B cell (primary cell): ENCODE data around the gene PTPRQ. TPM values are rescaled to one million over a fixed set of nuclear protein-coding genes. Genes with fewer than 3 reads are reported as not detected.

Experiments
- ATAC-seq: fragments of 200-7000 bp; cut with Tn5 transposase; one replicate; pipeline ENCODE4 v1.10.0; 2021; ENCODE audit warnings: low read depth, mild to moderate bottlenecking, moderate number of reproducible peaks, moderate library complexity
- CTCF ChIA-PET: fragments of 350-600 bp; sonication (Branson Sonifier 250); formaldehyde crosslinking; loops from one replicate; lab custom pipeline; 2021; ENCODE audit warnings: antibody characterized with exemption, inconsistent platforms; lab: Charles Lee
- POLR2A ChIA-PET: fragments of 350-600 bp; sonication (Branson Sonifier 250); formaldehyde crosslinking; loops from one replicate; lab custom pipeline; 2021; ENCODE audit warnings: antibody characterized with exemption; lab: Charles Lee
- DNase-seq: peaks from one replicate; pipeline ENCODE4 v3.0.0; 2013
- H2AFZ ChIP-seq: 2 replicates; pipeline ENCODE4 v1.6.1; 2012; ENCODE audit warnings: mild to moderate bottlenecking, low read depth, low read length; ENCODE audit not compliant: insufficient read depth, poor library complexity, severe bottlenecking
- H3K27ac ChIP-seq, 2 donors: 1 replicate in 1 of 2; 2 replicates in 1 of 2; pipeline ENCODE4 v1.5.1; 2012 to 2013; ENCODE audit warnings: low read length in 2 of 2, mild to moderate bottlenecking in 2 of 2, moderate library complexity in 1 of 2
- H3K27me3 ChIP-seq, 4 experiments: fragments of 200-600 bp in 1 of 4; sonication (generic) in 1 of 4; replicated peaks in 1 of 4; 1 replicate in 2 of 4; 2 replicates in 2 of 4; pipeline versions ENCODE4 v1.6.1 to v1.7.0; 2013 to 2016; ENCODE audit warnings: low read length in 3 of 4, mild to moderate bottlenecking in 2 of 4, mixed read lengths in 1 of 4, moderate library complexity in 1 of 4; ENCODE audit not compliant: insufficient read depth in 4 of 4, control insufficient read depth in 3 of 4; ENCODE audit errors: control extremely low read depth in 1 of 4
- H3K36me3 ChIP-seq, 2 experiments: replicated peaks in 1 of 2; 1 replicate in 1 of 2; 2 replicates in 1 of 2; pipeline versions ENCODE4 v1.6.1 to v1.7.1; 2013; ENCODE audit warnings: low read length in 1 of 2; ENCODE audit not compliant: insufficient read depth in 2 of 2, control insufficient read depth in 1 of 2; ENCODE audit errors: control extremely low read depth in 1 of 2, extremely low read depth in 1 of 2
- H3K4me1 ChIP-seq, 2 donors: fragments of 200-600 bp in 1 of 2; sonication (generic) in 1 of 2; 1 replicate in 1 of 2; 2 replicates in 1 of 2; pipeline versions ENCODE4 v1.5.1 to v1.6.1; 2013 to 2017; ENCODE audit warnings: low read length in 2 of 2; ENCODE audit not compliant: control insufficient read depth in 2 of 2, insufficient read depth in 2 of 2
- H3K4me2 ChIP-seq: replicated peaks from 2 replicates; pipeline ENCODE3; 2012; ENCODE audit warnings: mild to moderate bottlenecking, low read depth, low read length; ENCODE audit not compliant: poor library complexity, severe bottlenecking
- H3K4me3 ChIP-seq, 5 experiments: fragments of 200-600 bp in 1 of 5; sonication (generic) in 1 of 5; 1 replicate in 3 of 5; 2 replicates in 2 of 5; pipeline versions ENCODE4 v1.5.1 to v1.7.0; 2011 to 2016; ENCODE audit warnings: low read length in 4 of 5, mild to moderate bottlenecking in 4 of 5, low read depth in 2 of 5, control low read depth in 1 of 5, moderate library complexity in 1 of 5; ENCODE audit not compliant: insufficient read depth in 1 of 5; ENCODE audit errors: control extremely low read depth in 1 of 5, extremely low read depth in 1 of 5
- H3K79me2 ChIP-seq: fragments of 200-600 bp; sonication (generic); one replicate; pipeline ENCODE4 v1.6.0; 2016; ENCODE audit warnings: low read length; ENCODE audit not compliant: control insufficient read depth, insufficient read depth
- H3K9ac ChIP-seq: fragments of 200-600 bp; sonication (generic); 2 replicates; pipeline ENCODE4 v1.6.1; 2017; ENCODE audit warnings: mild to moderate bottlenecking, low read length, moderate library complexity
- H3K9me3 ChIP-seq, 3 donors: one replicate each; pipeline versions ENCODE4 v1.6.1 to v1.7.1; 2013; ENCODE audit warnings: low read length in 2 of 3; ENCODE audit not compliant: control insufficient read depth in 2 of 3, insufficient read depth in 1 of 3; ENCODE audit errors: control extremely low read depth in 1 of 3
- H4K20me1 ChIP-seq: 2 replicates; pipeline ENCODE4 v1.6.0; 2012; ENCODE audit warnings: mild to moderate bottlenecking, low read length; ENCODE audit not compliant: insufficient read depth, control insufficient read depth, poor library complexity, severe bottlenecking
- H3K27ac Mint-ChIP-seq: one replicate; pipeline ENCODE4 v1.8.0; 2021; ENCODE audit warnings: mixed read lengths
- H3K27me3 Mint-ChIP-seq: one replicate; pipeline ENCODE4 v1.8.0; 2021; ENCODE audit warnings: mixed read lengths
- H3K4me1 Mint-ChIP-seq: one replicate; pipeline ENCODE4 v1.8.0; 2021; ENCODE audit warnings: mixed read lengths
- H3K4me3 Mint-ChIP-seq: one replicate; pipeline ENCODE4 v1.8.0; 2021; ENCODE audit warnings: mixed read lengths
- H3K9me3 Mint-ChIP-seq: one replicate; pipeline ENCODE4 v1.8.0; 2022; ENCODE audit warnings: mixed read lengths; ENCODE audit not compliant: insufficient read depth
- EZH2 ChIP-seq: IDR thresholded peaks from 2 replicates; pipeline ENCODE4 v1.6.1; 2012; ENCODE audit warnings: borderline replicate concordance, low read depth, mild to moderate bottlenecking, moderate library complexity, low read length; ENCODE audit not compliant: insufficient read depth, poor library complexity, severe bottlenecking
- WGBS: methylation state at CpG from one replicate; pipeline ENCODE4 v1.1.5; 2013; ENCODE audit warnings: missing lambda C conversion rate; ENCODE audit not compliant: insufficient coverage; 5-methylcytosine and 5-hydroxymethylcytosine counted together
- intact Hi-C: fragments of 100-400 bp; cut with micrococcal nuclease; formaldehyde crosslinking; loops from one replicate; pipeline ENCODE4 v1.10.0; 2022
- polyA plus RNA-seq: library from polyadenylated mRNA; depleted of rRNA; stranded (reverse); fragments of >200 nt; gene quantifications from 2 replicates; pipeline ENCODE4 v1.2.3, GENCODE V29; 2012
- total RNA-seq, 2 donors: library from RNA; stranded (reverse); fragments of 120-200 nt in 1 of 2; gene quantifications; 1 replicate in 1 of 2; 2 replicates in 1 of 2; pipeline versions ENCODE4 v1.2.3 to v1.2.4, GENCODE V29; 2013 to 2022
- TF ChIP-seq, protein P1 (sequence below): fragments of 200-600 bp; IDR thresholded peaks from one replicate; pipeline ENCODE4 v1.8.0; 2022; ENCODE audit warnings: antibody characterized with exemption, mild to moderate bottlenecking

The PTPRQ gene
- total and polyA plus RNA-seq, 2 donors (not counting 1 experiment from before 2014, with no cell fraction given) = not detected

DNA sequence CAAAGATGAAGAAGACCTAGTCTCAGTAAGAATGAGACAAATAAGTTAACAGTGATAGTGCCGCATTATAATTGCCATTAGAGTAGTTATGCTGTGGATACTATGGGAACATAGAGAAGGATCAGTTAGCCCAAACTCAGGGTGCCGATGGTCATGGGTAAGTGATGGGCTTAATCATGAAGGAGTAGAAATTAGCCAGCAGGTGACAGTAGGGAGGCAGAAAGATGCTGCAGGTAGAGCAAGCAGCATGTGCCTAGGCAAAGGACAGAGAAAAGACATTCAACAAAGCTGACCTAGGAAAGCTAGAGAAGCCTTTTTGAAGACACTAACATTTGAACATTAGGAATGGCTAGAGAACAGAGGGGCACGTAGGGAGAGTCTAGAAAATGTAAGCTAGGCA, 30.6 kb upstream of the PTPRQ start:
- H3K4me3 ChIP-seq = no peak overlapping the region
- TF ChIP-seq EZH2 = no peak
- CTCF ChIA-PET = no interaction called here
- H3K79me2 ChIP-seq = no peaks in the 10 kb centered on the region
- no peak overlapping the region for H3K4me3 Mint-ChIP-seq
- intact Hi-C loops = loop anchor here (5.0 kb wide), 1 partner anchor 349 kb away; no protein-coding TSS in a partner anchor
- no peaks in the 10 kb centered on the region for H3K4me1 ChIP-seq
- no peaks in the 10 kb centered on the region for H3K36me3 ChIP-seq
- no peak overlapping the region for H3K27ac Mint-ChIP-seq
- H3K27me3 ChIP-seq = no peaks in the 10 kb centered on the region
- DNase-seq (no peak), ATAC-seq (no peak)
- no peaks in the 10 kb centered on the region for H3K27me3 Mint-ChIP-seq
- no peak overlapping the region for H3K9ac ChIP-seq
- no peak overlapping the region for H2AFZ ChIP-seq
- no peaks in the 10 kb centered on the region for H4K20me1 ChIP-seq
- H3K9me3 ChIP-seq = no peaks in the 10 kb centered on the region
- no peak overlapping the region for H3K4me2 ChIP-seq
- H3K4me1 Mint-ChIP-seq = no peaks in the 10 kb centered on the region
- H3K27ac ChIP-seq = no peak overlapping the region
- WGBS = 93% methylated on average over 2 of the region's 3 CpGs
- POLR2A ChIA-PET = no interaction called here
- no peaks in the 10 kb centered on the region for H3K9me3 Mint-ChIP-seq

DNA sequence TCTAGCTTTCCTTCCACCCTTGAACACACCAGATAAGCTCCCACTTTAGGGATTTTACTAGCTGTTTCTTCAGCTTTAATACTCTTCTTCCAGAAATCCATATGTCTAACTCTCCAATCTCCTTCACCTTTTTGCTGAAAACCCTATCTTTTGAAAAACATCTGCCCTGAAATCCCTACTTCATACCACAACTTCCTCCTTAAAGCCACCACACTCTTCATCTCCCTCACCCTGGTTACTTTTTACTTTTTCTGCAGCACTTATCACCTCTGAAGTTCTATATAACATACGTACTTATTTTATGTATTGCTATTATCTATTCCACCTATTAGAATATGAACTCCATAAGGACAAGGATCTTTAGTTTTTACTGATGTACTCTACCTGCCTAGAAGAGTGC, 28.6 kb upstream of the PTPRQ start:
- no peak for ATAC-seq

More for the DNA sequence above, 28.6 kb upstream of the PTPRQ start:
- no peaks in the 10 kb centered on the region for H3K4me1 Mint-ChIP-seq
- Histone ChIP-seq H3K9me3 (no peaks in the 10 kb centered on the region), H3K79me2 (no peaks in the 10 kb centered on the region), H3K4me3 (no peak overlapping the region), H2AFZ (no peak overlapping the region), H3K36me3 (no peaks in the 10 kb centered on the region), H4K20me1 (no peaks in the 10 kb centered on the region), H3K4me1 (no peaks in the 10 kb centered on the region), H3K27ac (no peak overlapping the region), H3K9ac (no peak overlapping the region), H3K27me3 (no peaks in the 10 kb centered on the region), H3K4me2 (no peak overlapping the region)
- no CpG with 5 or more reads among the region's 1 CpG for WGBS
- POLR2A ChIA-PET = no interaction called here
- TF ChIP-seq EZH2 = no peak
- TF ChIP-seq, protein P1, sequence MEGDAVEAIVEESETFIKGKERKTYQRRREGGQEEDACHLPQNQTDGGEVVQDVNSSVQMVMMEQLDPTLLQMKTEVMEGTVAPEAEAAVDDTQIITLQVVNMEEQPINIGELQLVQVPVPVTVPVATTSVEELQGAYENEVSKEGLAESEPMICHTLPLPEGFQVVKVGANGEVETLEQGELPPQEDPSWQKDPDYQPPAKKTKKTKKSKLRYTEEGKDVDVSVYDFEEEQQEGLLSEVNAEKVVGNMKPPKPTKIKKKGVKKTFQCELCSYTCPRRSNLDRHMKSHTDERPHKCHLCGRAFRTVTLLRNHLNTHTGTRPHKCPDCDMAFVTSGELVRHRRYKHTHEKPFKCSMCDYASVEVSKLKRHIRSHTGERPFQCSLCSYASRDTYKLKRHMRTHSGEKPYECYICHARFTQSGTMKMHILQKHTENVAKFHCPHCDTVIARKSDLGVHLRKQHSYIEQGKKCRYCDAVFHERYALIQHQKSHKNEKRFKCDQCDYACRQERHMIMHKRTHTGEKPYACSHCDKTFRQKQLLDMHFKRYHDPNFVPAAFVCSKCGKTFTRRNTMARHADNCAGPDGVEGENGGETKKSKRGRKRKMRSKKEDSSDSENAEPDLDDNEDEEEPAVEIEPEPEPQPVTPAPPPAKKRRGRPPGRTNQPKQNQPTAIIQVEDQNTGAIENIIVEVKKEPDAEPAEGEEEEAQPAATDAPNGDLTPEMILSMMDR = no peak
- intact Hi-C loops = no loop called here
- no peak for DNase-seq
- H3K27ac Mint-ChIP-seq = no peak overlapping the region
- no peaks in the 10 kb centered on the region for H3K27me3 Mint-ChIP-seq
- no peaks in the 10 kb centered on the region for H3K9me3 Mint-ChIP-seq
- H3K4me3 Mint-ChIP-seq = no peak overlapping the region
- CTCF ChIA-PET = no interaction called here
